ENCODE data around the gene THADA. TPM values are rescaled to one million over a fixed set of nuclear protein-coding genes. Genes with fewer than 3 reads are reported as not detected.

Gene THADA
- total RNA-seq, 1 experiment from 2014 or later = 20.1 TPM

DNA sequence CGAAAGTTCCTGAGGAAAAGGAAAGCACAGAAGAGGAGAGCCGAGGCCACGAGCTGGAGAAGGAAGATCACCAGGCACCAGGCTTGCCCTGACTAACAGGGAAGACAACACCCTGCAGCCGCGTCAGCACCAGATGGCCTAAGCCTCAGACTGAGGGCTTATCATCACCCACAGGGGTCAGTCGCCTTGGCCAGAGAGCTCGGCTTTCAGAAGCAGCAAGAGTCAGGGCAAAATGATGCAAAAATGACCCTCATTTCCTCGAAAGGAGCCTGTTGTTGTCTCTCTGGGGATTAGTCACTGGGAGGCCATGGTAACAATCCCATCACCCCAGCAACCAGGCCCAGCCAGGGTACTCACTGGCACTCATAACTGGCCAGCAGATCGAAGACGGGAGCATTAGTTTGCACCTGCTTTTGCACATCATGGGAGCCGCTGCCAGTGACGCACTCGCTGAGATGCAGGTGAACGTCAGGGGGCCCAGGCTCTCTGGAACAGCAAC lies 326.7 kb downstream of the THADA start:
- H2BK12ac ChIP-seq (ENCODE audit: insufficient read length, low read depth, low read length) = no peak overlapping the region
- H2BK15ac ChIP-seq (ENCODE audit: low read depth, low read length) = no peak overlapping the region
- no peaks in the 10 kb centered on the region for H3K4me1 ChIP-seq (ENCODE audit: insufficient read depth, low read length)
- no peak overlapping the region for H4K5ac ChIP-seq (ENCODE audit: insufficient read length, low read depth, low read length)
- TF ChIP-seq, protein P1, sequence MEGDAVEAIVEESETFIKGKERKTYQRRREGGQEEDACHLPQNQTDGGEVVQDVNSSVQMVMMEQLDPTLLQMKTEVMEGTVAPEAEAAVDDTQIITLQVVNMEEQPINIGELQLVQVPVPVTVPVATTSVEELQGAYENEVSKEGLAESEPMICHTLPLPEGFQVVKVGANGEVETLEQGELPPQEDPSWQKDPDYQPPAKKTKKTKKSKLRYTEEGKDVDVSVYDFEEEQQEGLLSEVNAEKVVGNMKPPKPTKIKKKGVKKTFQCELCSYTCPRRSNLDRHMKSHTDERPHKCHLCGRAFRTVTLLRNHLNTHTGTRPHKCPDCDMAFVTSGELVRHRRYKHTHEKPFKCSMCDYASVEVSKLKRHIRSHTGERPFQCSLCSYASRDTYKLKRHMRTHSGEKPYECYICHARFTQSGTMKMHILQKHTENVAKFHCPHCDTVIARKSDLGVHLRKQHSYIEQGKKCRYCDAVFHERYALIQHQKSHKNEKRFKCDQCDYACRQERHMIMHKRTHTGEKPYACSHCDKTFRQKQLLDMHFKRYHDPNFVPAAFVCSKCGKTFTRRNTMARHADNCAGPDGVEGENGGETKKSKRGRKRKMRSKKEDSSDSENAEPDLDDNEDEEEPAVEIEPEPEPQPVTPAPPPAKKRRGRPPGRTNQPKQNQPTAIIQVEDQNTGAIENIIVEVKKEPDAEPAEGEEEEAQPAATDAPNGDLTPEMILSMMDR (conservative IDR thresholded peaks at IDR 0.05) = no peak
- no peak overlapping the region for H3T11ph ChIP-seq (ENCODE audit: low read length)
- no peak overlapping the region for H2AFZ ChIP-seq (ENCODE audit: low read length)
- Mint-ChIP-seq H3K9me3 (no peaks in the 10 kb centered on the region), H3K36me3 (ENCODE audit: insufficient read depth in 1 of 3, low read depth in 3 of 3) (no peaks in the 10 kb centered on the region; a peak in 1 of 7 replicates), H3K4me1 (peaks cover 31 to 52% of the 10 kb centered on the region in 2 experiments), H3K27me3 (ENCODE audit: low read depth) (no peaks in the 10 kb centered on the region; the same call in 1 of the 2 replicates), H3K4me3 (no peak overlapping the region), H3K27ac (peak overlapping the region; percentile 1 to 88 (median 82); a peak in 4 of 7 replicates)
- no peaks in the 10 kb centered on the region for H3K27me3 ChIP-seq (ENCODE audit: insufficient read depth, low read length)
- peak overlapping the region; percentile 26; the same call in 1 of the 2 replicates for H3K14ac ChIP-seq (ENCODE audit: insufficient read depth, low read length)
- H3K79me2 ChIP-seq (ENCODE audit: insufficient read depth, low read length) = no peaks in the 10 kb centered on the region
- no peak overlapping the region for H3K18ac ChIP-seq (ENCODE audit: insufficient read length, low read depth, low read length)
- H4K20me1 ChIP-seq (ENCODE audit: control insufficient read depth, insufficient read depth, insufficient read length) = no peaks in the 10 kb centered on the region
- no peaks in the 10 kb centered on the region for H3K23me2 ChIP-seq (ENCODE audit: insufficient read length, low read depth, low read length, poor library complexity, severe bottlenecking)
- H3K27ac ChIP-seq (ENCODE audit: insufficient read length, low read depth, low read length) = no peak overlapping the region
- H2AK5ac ChIP-seq (ENCODE audit: insufficient read length, low read length) = no peak overlapping the region
- no peak overlapping the region for H2BK20ac ChIP-seq (ENCODE audit: low read depth, low read length, poor library complexity, severe bottlenecking)
- H2BK120ac ChIP-seq (ENCODE audit: low read depth, low read length, poor library complexity, severe bottlenecking) = no peak overlapping the region
- H3K4ac ChIP-seq (ENCODE audit: low read depth, low read length) = no peak overlapping the region
- no CpG with 5 or more reads among the region's 14 CpGs for WGBS (ENCODE audit: extremely low coverage, insufficient read length, low lambda C conversion rate)
- H3K56ac ChIP-seq (ENCODE audit: insufficient read length, low read depth, low read length) = no peak overlapping the region
- H4K91ac ChIP-seq (ENCODE audit: insufficient read length, low read depth, low read length) = no peak overlapping the region
- no peaks in the 10 kb centered on the region for H3K9me3 ChIP-seq (ENCODE audit: control insufficient read depth, low read depth, low read length)
- H3K79me1 ChIP-seq (ENCODE audit: insufficient read depth, low read depth, low read length, poor library complexity, severe bottlenecking) = no peaks in the 10 kb centered on the region
- no peak overlapping the region for H3K9ac ChIP-seq (ENCODE audit: extremely low read depth, insufficient read length, low read length)
- no peak overlapping the region for H2BK5ac ChIP-seq (ENCODE audit: insufficient read length, low read length)
- DNase-seq = no peak
- no peak overlapping the region for H3K23ac ChIP-seq (ENCODE audit: insufficient read length, low read depth, low read length)
- no peak overlapping the region for H4K8ac ChIP-seq (replicated peaks; ENCODE audit: insufficient read length, low read depth, low read length)
- no peak overlapping the region for H3K4me2 ChIP-seq (ENCODE audit: insufficient read depth, insufficient read length, low read length)

All from H9 (cell line).